CD4-positive, alpha-beta T cell (primary cell): Measurements from ENCODE around the gene CDHR5. TPM values are rescaled to one million over a fixed set of nuclear protein-coding genes. Genes with fewer than 3 reads are reported as not detected.

Experiments
- ATAC-seq: fragments of 200-7000 bp; cut with Tn5 transposase; one replicate; pipeline ENCODE4 v1.10.0; 2022; ENCODE audit warnings: mild to moderate bottlenecking; ENCODE audit not compliant: poor library complexity
- CTCF ChIA-PET: fragments of 350-600 bp; sonication (Branson Sonifier 250); formaldehyde crosslinking; loops from one replicate; lab custom pipeline; 2021; ENCODE audit warnings: antibody characterized with exemption, inconsistent platforms; lab: Charles Lee
- POLR2A ChIA-PET: fragments of 350-600 bp; sonication (Branson Sonifier 250); formaldehyde crosslinking; loops from one replicate; lab custom pipeline; 2021; ENCODE audit warnings: antibody characterized with exemption, inconsistent platforms; lab: Charles Lee
- DNase-seq, 14 experiments: peaks; one replicate each; pipeline ENCODE4 v3.0.0-alpha.2; 2013 to 2020; ENCODE audit warnings: mixed read lengths in 2 of 14
- H3K27ac ChIP-seq, 2 donors: one replicate each; pipeline versions ENCODE4 v1.5.1 to v1.7.0; 2013; ENCODE audit warnings: low read length in 2 of 2, low read depth in 1 of 2, mild to moderate bottlenecking in 1 of 2
- H3K27me3 ChIP-seq, 2 experiments: 1 replicate in 1 of 2; 2 replicates in 1 of 2; pipeline versions ENCODE4 v1.6.1 to v1.7.0; 2013; ENCODE audit warnings: low read length in 2 of 2, control low read depth in 1 of 2, mild to moderate bottlenecking in 1 of 2, moderate library complexity in 1 of 2; ENCODE audit not compliant: insufficient read depth in 2 of 2, control insufficient read depth in 1 of 2
- H3K36me3 ChIP-seq: one replicate; pipeline ENCODE4 v1.6.1; 2013; ENCODE audit warnings: low read length, control low read depth; ENCODE audit not compliant: insufficient read depth
- H3K4me1 ChIP-seq: one replicate; pipeline ENCODE4 v1.6.1; 2013; ENCODE audit warnings: low read length, control low read depth; ENCODE audit not compliant: insufficient read depth
- H3K4me3 ChIP-seq: one replicate; pipeline ENCODE4 v1.5.1; 2013; ENCODE audit warnings: mild to moderate bottlenecking, low read length, moderate library complexity
- H3K9me3 ChIP-seq, 2 experiments: 1 replicate in 1 of 2; 2 replicates in 1 of 2; pipeline versions ENCODE4 v1.6.1 to v1.7.0; 2013; ENCODE audit warnings: low read length in 2 of 2, mild to moderate bottlenecking in 2 of 2, control low read depth in 1 of 2, moderate library complexity in 1 of 2; ENCODE audit not compliant: control insufficient read depth in 1 of 2, insufficient read depth in 1 of 2
- H3K27ac Mint-ChIP-seq: one replicate; pipeline ENCODE4 v1.8.0; 2020; ENCODE audit warnings: mixed read lengths
- H3K27me3 Mint-ChIP-seq: one replicate; pipeline ENCODE4 v1.8.0; 2021; ENCODE audit warnings: mixed read lengths
- H3K36me3 Mint-ChIP-seq: one replicate; pipeline ENCODE4 v1.8.0; 2021; ENCODE audit warnings: low read depth, mixed read lengths
- H3K4me1 Mint-ChIP-seq: one replicate; pipeline ENCODE4 v1.8.0; 2021; ENCODE audit warnings: low read depth, mixed read lengths
- H3K4me3 Mint-ChIP-seq: one replicate; pipeline ENCODE4 v1.8.0; 2020; ENCODE audit warnings: mild to moderate bottlenecking, mixed read lengths
- H3K9me3 Mint-ChIP-seq: one replicate; pipeline ENCODE4 v1.8.0; 2020; ENCODE audit warnings: mixed read lengths
- CTCF ChIP-seq: fragments of 200-600 bp; IDR thresholded peaks from one replicate; pipeline ENCODE4 v1.8.0; 2022; ENCODE audit warnings: antibody characterized with exemption, mild to moderate bottlenecking
- intact Hi-C, 2 experiments: fragments of 100-400 bp; cut with DNase I in 1 of 2; cut with micrococcal nuclease in 1 of 2; formaldehyde crosslinking; loops; one replicate each; pipeline versions ENCODE4 v1.15.1 to v1.9.0; 2023 to 2025; cut with DNase I, micrococcal nuclease
- total RNA-seq, 174 experiments: library from RNA in 2 of 174; stranded (reverse) in 2 of 174; gene quantifications; one replicate each; pipeline ENCODE4 v1.2.3 and lab custom pipeline; 2021 to 2026

CDHR5 gene
- total RNA-seq, 2 experiments from 2014 or later, result not detected

- no peak overlapping the region for H3K4me3 Mint-ChIP-seq
Measured at GRCh38 chr11:573146-573759, 51.5 kb downstream of the CDHR5 start.

GRCh38 chr11:571802-572185, 53.0 kb downstream of the CDHR5 start:
- Mint-ChIP-seq H3K4me1 (peaks cover 19% of the 10 kb centered on the region), H3K27ac (no peak overlapping the region), H3K9me3 (no peaks in the 10 kb centered on the region), H3K36me3 (peaks cover 5% of the 10 kb centered on the region), H3K27me3 (peaks cover 4% of the 10 kb centered on the region), H3K4me3 (peak overlapping the region; percentile 20)
- CTCF ChIA-PET, result no interaction called here
- Histone ChIP-seq H3K4me1 (peaks cover 30% of the 10 kb centered on the region), H3K27me3 (no peaks in the 10 kb centered on the region), H3K4me3 (no peak overlapping the region), H3K27ac (no peak overlapping the region), H3K36me3 (no peaks in the 10 kb centered on the region), H3K9me3 (no peaks in the 10 kb centered on the region)
- DNase-seq (no peak), ATAC-seq (no peak)
- TF ChIP-seq CTCF, result no peak
- POLR2A ChIA-PET, result no interaction called here
- intact Hi-C loops, result no loop called here

More at GRCh38 chr11:573146-573759, 51.5 kb downstream of the CDHR5 start:
- Histone ChIP-seq H3K9me3 (no peaks in the 10 kb centered on the region), H3K27ac (no peak overlapping the region), H3K36me3 (peaks cover 2% of the 10 kb centered on the region), H3K4me3 (no peak overlapping the region), H3K27me3 (no peaks in the 10 kb centered on the region), H3K4me1 (peaks cover 42% of the 10 kb centered on the region)
- POLR2A ChIA-PET, result no interaction called here
- DNase-seq, result no peak
- Mint-ChIP-seq H3K36me3 (peaks cover 10% of the 10 kb centered on the region), H3K27me3 (peaks cover 4% of the 10 kb centered on the region), H3K27ac (no peak overlapping the region), H3K4me1 (peaks cover 25% of the 10 kb centered on the region), H3K9me3 (no peaks in the 10 kb centered on the region)
- CTCF ChIA-PET, result no interaction called here
- TF ChIP-seq CTCF, result no peak
- ATAC-seq, result no peak
- intact Hi-C loops, result no loop called here

- ChIA-PET CTCF (interaction anchor here (0.9 to 1.8 kb wide), 3 partner anchors 9 to 15 kb away, joined by 3 to 9 read pairs (median 3); partner anchors contain the start of gene LMNTD2), POLR2A (interaction anchor here (1.2 to 3.1 kb wide), 9 partner anchors 9 to 362 kb away, joined by 3 to 21 read pairs (median 7); partner anchors contain the start of genes BET1L, DEAF1, IRF7 and LMNTD2)
- no peaks in the 10 kb centered on the region for H3K36me3 ChIP-seq
- no peaks in the 10 kb centered on the region for H3K9me3 Mint-ChIP-seq
- peak overlapping the region; percentile 82 for H3K4me3 Mint-ChIP-seq
- H3K36me3 Mint-ChIP-seq, result no peaks in the 10 kb centered on the region
- no peaks in the 10 kb centered on the region for H3K9me3 ChIP-seq
- H3K4me1 ChIP-seq, result peaks cover 17% of the 10 kb centered on the region
- H3K4me3 ChIP-seq, result peak overlapping the region; percentile 70
- TF ChIP-seq CTCF, result no peak
- H3K27me3 Mint-ChIP-seq, result no peaks in the 10 kb centered on the region
- H3K27me3 ChIP-seq, result no peaks in the 10 kb centered on the region
- peak overlapping the region; percentile 17 for H3K27ac Mint-ChIP-seq
- ATAC-seq, result no peak
- DNase-seq, result no peak
- intact Hi-C loops, result loop anchor here (2.0 to 10.0 kb wide), 3 partner anchors 19 to 125 kb away; partner anchors contain the start of genes DEAF1 (in 1 of the 2), RNH1 (in 1 of the 2) and TMEM80 (in 1 of the 2)
- peak overlapping the region; percentile 17 to 69 for H3K27ac ChIP-seq
- H3K4me1 Mint-ChIP-seq, result peaks cover 10% of the 10 kb centered on the region
Measured at GRCh38 chr11:569158-569885, 55.4 kb downstream of the CDHR5 start.
